ENCODE data around the gene OR52B6. TPM values are rescaled to one million over a fixed set of nuclear protein-coding genes. Genes with fewer than 3 reads are reported as not detected.
A peak's percentile ranks its signal among the peaks of the same experiment; 100 is the strongest.
"Not testable (repeated sequence)": the region's sequence is repeated elsewhere in the genome, so short reads cannot be mapped to it uniquely, and the experiment has no call there.

The OR52B6 gene
- total and polyA plus RNA-seq, 9 donors, result not detected

DNA sequence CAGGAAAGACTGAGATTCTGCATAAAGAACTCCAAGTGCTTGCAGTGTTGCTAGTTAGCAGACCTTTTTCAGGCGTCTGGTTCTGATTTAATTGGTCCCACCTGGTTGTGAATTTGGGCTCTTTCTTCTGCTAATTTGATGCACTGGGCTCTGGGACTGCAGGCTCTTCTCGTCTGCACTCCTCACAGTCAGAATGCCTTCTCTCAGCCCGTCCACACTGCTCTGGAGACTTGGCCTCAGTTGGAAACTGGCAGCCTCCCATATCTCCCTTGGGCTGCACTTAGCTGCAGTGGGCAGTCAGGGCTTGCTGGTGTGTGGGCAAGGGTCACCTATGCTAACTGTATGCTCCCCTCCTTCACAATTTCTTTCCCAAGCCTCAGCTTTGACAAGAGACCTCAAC, 17.3 kb downstream of the OR52B6 start:
- H3K27ac ChIP-seq, result no peak overlapping the region
- intact Hi-C loops (cut with DNase I), result loop anchor here in 1 of 4 donors (10.0 kb wide), 1 partner anchor 87 kb away; the partner anchor contains the start of genes TRIM22 and TRIM5

DNA sequence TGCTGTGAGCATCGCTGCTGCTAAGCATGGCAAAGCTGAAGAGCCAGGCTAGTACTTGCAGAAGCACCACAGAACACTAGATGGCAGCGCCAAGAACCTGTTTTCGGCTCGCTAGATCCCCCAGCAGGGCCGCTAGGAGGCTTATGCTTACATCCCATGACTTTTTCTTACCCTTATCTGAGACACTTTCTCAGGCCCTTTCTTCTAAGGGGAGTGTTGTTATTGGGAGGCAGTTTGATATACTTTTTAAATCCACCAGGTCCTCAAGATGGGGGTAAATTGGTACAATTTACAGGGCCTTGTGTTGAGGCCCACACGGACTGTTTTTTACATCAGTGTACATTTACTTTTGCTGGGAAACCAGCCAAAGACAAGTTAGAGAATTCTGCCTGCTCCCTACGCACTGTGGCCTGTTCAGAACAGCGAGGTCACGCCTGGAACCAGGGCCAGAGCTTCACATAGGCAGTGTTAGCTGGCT, 19.7 kb downstream of the OR52B6 start:
- H3K4me1 ChIP-seq (ENCODE audit: insufficient read depth), result peaks cover 7% of the 10 kb centered on the region
- TF ChIP-seq, protein P1, sequence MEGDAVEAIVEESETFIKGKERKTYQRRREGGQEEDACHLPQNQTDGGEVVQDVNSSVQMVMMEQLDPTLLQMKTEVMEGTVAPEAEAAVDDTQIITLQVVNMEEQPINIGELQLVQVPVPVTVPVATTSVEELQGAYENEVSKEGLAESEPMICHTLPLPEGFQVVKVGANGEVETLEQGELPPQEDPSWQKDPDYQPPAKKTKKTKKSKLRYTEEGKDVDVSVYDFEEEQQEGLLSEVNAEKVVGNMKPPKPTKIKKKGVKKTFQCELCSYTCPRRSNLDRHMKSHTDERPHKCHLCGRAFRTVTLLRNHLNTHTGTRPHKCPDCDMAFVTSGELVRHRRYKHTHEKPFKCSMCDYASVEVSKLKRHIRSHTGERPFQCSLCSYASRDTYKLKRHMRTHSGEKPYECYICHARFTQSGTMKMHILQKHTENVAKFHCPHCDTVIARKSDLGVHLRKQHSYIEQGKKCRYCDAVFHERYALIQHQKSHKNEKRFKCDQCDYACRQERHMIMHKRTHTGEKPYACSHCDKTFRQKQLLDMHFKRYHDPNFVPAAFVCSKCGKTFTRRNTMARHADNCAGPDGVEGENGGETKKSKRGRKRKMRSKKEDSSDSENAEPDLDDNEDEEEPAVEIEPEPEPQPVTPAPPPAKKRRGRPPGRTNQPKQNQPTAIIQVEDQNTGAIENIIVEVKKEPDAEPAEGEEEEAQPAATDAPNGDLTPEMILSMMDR (IDR thresholded peaks at IDR 0.05), result peak in 2 of 3 donors; percentile 32 to 56
- no peak for TF ChIP-seq POLR2A (IDR thresholded peaks at IDR 0.05)
- H3K27me3 ChIP-seq, result no peaks in the 10 kb centered on the region
- 37 to 56% (median 52%) methylated on average over 9 of the region's 9 CpGs for WGBS, 3 donors
- intact Hi-C loops (cut with DNase I), result no loop called here
- DNase-seq, result peak; percentile 58 to 72 (median 63)
- peak overlapping the region; percentile 54 to 61 for H3K27ac ChIP-seq
- no peaks in the 10 kb centered on the region for H3K36me3 ChIP-seq
- no peak overlapping the region for H3K4me3 ChIP-seq
- H3K9me3 ChIP-seq, result no peaks in the 10 kb centered on the region

More for the DNA sequence above, 17.3 kb downstream of the OR52B6 start:
- DNase-seq, result no peak
- TF ChIP-seq, protein P1 (IDR thresholded peaks at IDR 0.05), result no peak
- no peak for TF ChIP-seq POLR2A (IDR thresholded peaks at IDR 0.05)
- H3K9me3 ChIP-seq, result no peaks in the 10 kb centered on the region
- 24 to 27% (median 25%) methylated on average over 3 of the region's 3 CpGs for WGBS, 3 donors
- no peaks in the 10 kb centered on the region for H3K27me3 ChIP-seq
- H3K4me1 ChIP-seq (ENCODE audit: insufficient read depth), result peaks cover 7% of the 10 kb centered on the region
- H3K4me3 ChIP-seq, result no peak overlapping the region
- H3K36me3 ChIP-seq, result no peaks in the 10 kb centered on the region

DNA sequence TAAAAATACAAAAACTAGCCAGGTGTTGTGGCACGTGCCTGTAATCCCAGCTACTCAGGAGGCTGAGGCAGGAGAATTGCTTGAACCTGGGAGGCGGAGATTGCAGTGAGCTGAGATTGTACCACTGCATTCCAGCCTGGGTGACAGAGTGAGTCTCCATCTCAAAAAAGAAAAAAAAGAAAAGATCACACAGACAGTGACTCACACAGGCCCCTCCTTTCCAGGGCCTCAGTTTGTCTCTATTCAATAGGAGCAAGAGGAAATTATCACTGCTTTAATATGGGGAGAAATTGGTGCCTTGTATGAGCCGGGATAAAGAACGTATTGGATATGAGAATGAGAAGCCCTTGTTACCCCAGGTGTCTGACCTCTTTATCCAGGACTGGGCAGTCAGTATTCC, 22.1 kb downstream of the OR52B6 start:
- H3K4me1 ChIP-seq (ENCODE audit: insufficient read depth); H3K27me3 ChIP-seq; H3K27ac ChIP-seq; H3K36me3 ChIP-seq; H3K9me3 ChIP-seq; H3K4me3 ChIP-seq; DNase-seq; intact Hi-C loops (cut with DNase I): not testable (repeated sequence)
- 94 to 97% (median 95%) methylated on average over 4 of the region's 4 CpGs for WGBS, 3 donors

DNA sequence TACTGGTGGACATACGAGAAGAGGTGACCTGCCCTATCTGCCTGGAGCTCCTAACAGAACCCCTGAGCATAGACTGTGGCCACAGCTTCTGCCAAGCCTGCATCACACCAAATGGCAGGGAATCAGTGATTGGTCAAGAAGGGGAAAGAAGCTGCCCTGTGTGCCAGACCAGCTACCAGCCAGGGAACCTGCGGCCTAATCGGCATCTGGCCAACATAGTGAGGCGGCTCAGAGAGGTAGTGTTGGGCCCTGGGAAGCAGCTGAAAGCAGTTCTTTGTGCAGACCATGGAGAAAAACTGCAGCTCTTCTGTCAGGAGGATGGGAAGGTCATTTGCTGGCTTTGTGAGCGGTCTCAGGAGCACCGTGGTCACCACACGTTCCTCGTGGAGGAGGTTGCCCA, 22.6 kb downstream of the OR52B6 start:
- H3K4me3 ChIP-seq, result no peak overlapping the region
- intact Hi-C loops (cut with DNase I), result no loop called here
- H3K27me3 ChIP-seq, result no peaks in the 10 kb centered on the region
- no peaks in the 10 kb centered on the region for H3K36me3 ChIP-seq
- WGBS, 3 donors, result 93 to 95% (median 94%) methylated on average over 8 of the region's 8 CpGs
- H3K9me3 ChIP-seq, result no peaks in the 10 kb centered on the region
- H3K27ac ChIP-seq, result no peak overlapping the region
- TF ChIP-seq, protein P1 (IDR thresholded peaks at IDR 0.05), result no peak
- TF ChIP-seq EP300 (IDR thresholded peaks at IDR 0.05) (no peak), POLR2A (IDR thresholded peaks at IDR 0.05) (no peak)
- H3K4me1 ChIP-seq (ENCODE audit: insufficient read depth), result peaks cover 1% of the 10 kb centered on the region
- DNase-seq, result no peak

DNA sequence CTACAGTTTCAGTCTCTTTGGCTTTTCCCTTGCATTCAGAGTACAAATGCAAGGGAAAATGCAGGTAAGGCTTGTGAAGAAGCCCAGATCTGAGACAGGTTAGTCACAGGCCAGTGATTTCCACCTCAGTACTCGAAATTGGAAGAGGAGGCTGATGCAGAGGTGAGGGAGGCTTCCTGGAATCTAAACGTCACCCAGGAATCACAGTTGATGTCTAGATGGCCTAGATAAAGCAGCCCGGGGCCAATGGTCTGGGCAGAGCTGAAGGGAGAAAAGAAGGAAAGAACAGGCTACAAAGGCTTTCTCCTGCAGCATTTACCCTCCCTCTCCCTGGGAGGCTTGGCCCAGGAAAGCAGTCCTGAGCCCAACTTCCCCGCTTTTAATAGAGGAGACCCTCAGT, 24.2 kb downstream of the OR52B6 start:
- Histone ChIP-seq H3K9me3 (no peaks in the 10 kb centered on the region), H3K4me1 (ENCODE audit: insufficient read depth) (peaks cover 1% of the 10 kb centered on the region), H3K36me3 (no peaks in the 10 kb centered on the region), H3K27me3 (no peaks in the 10 kb centered on the region), H3K4me3 (no peak overlapping the region), H3K27ac (no peak overlapping the region)
- 74 to 83% (median 80%) methylated on average over 4 of the region's 4 CpGs for WGBS, 3 donors
- TF ChIP-seq EP300 (IDR thresholded peaks at IDR 0.05), result no peak
- TF ChIP-seq, protein P1 (IDR thresholded peaks at IDR 0.05), result no peak
- TF ChIP-seq POLR2A (IDR thresholded peaks at IDR 0.05), result no peak
- DNase-seq, result no peak
- intact Hi-C loops (cut with DNase I), result no loop called here
